ENCODE results near the gene SLC9C2. TPM values are rescaled to one million over a fixed set of nuclear protein-coding genes. Genes with fewer than 3 reads are reported as not detected.

The SLC9C2 gene
- total RNA-seq, 3 donors from 2014 or later (not counting 1 experiment from before 2014, with no cell fraction given) = not detected

- no peak for ATAC-seq
- DNase-seq = no peak
- no peaks in the 10 kb centered on the region for H3K36me3 ChIP-seq (ENCODE audit: control insufficient read depth, insufficient read depth, low read length)
- Mint-ChIP-seq H3K27ac (no peak overlapping the region), H3K4me1 (no peaks in the 10 kb centered on the region), H3K9me3 (peaks cover 4 to 5% of the 10 kb centered on the region in 2 donors), H3K27me3 (ENCODE audit: low read depth in 2 of 2) (peaks cover 7 to 15% of the 10 kb centered on the region in 2 donors), H3K4me3 (no peak overlapping the region), H3K36me3 (peaks cover 12% of the 10 kb centered on the region)
- H3K4me1 ChIP-seq (ENCODE audit: control insufficient read depth, insufficient read depth, low read length) = no peaks in the 10 kb centered on the region
- WGBS (ENCODE audit: insufficient coverage) = 78% methylated on average over 1 of the region's 1 CpG
- H3K9me3 ChIP-seq (ENCODE audit: control insufficient read depth, insufficient read depth, low read length) = no peaks in the 10 kb centered on the region
- TF ChIP-seq, protein P1, sequence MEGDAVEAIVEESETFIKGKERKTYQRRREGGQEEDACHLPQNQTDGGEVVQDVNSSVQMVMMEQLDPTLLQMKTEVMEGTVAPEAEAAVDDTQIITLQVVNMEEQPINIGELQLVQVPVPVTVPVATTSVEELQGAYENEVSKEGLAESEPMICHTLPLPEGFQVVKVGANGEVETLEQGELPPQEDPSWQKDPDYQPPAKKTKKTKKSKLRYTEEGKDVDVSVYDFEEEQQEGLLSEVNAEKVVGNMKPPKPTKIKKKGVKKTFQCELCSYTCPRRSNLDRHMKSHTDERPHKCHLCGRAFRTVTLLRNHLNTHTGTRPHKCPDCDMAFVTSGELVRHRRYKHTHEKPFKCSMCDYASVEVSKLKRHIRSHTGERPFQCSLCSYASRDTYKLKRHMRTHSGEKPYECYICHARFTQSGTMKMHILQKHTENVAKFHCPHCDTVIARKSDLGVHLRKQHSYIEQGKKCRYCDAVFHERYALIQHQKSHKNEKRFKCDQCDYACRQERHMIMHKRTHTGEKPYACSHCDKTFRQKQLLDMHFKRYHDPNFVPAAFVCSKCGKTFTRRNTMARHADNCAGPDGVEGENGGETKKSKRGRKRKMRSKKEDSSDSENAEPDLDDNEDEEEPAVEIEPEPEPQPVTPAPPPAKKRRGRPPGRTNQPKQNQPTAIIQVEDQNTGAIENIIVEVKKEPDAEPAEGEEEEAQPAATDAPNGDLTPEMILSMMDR (IDR thresholded peaks at IDR 0.05) = no peak
- H3K27ac ChIP-seq (ENCODE audit: low read length) = no peak overlapping the region
- intact Hi-C loops (cut with micrococcal nuclease) = no loop called here
- no peaks in the 10 kb centered on the region for H3K27me3 ChIP-seq (ENCODE audit: control insufficient read depth, insufficient read depth, low read length)
- H3K4me3 ChIP-seq (ENCODE audit: low read length) = no peak overlapping the region
Measured at GRCh38 chr1:173509797-173510196, 93.1 kb downstream of the SLC9C2 start.

DNA sequence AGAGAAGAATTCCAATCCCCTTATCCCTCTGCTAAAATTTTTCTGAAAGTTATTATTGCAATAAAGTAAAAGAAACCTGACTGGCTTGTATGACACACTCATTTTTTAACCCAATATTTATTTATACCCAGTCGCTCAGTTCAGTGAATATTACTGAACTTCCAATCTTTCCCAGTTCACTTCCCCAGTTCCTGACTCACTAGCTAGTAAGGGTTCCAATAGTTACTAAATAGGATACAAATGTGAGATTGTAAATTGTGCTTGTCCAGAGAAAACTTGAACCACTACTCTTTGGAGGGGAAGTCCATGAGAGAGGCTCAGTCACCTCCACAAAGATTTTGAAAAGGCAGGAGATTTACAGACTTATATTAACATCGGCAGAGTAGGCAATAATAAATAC, 94.3 kb downstream of the SLC9C2 start:
- H3K9me3 Mint-ChIP-seq = peaks cover 2% of the 10 kb centered on the region in 2 donors
- H3K36me3 Mint-ChIP-seq = peaks cover 3% of the 10 kb centered on the region

GRCh38 chr1:173507847-173508209, 95.0 kb downstream of the SLC9C2 start:
- H3K4me3 ChIP-seq (ENCODE audit: low read length) = no peak overlapping the region
- no peaks in the 10 kb centered on the region for H3K4me1 ChIP-seq (ENCODE audit: control insufficient read depth, insufficient read depth, low read length)

More for the DNA sequence above, 94.3 kb downstream of the SLC9C2 start:
- Histone ChIP-seq H3K4me3 (ENCODE audit: low read length) (no peak overlapping the region), H3K27me3 (ENCODE audit: control insufficient read depth, insufficient read depth, low read length) (no peaks in the 10 kb centered on the region), H3K36me3 (ENCODE audit: control insufficient read depth, insufficient read depth, low read length) (no peaks in the 10 kb centered on the region), H3K9me3 (ENCODE audit: control insufficient read depth, insufficient read depth, low read length) (no peaks in the 10 kb centered on the region), H3K4me1 (ENCODE audit: control insufficient read depth, insufficient read depth, low read length) (no peaks in the 10 kb centered on the region), H3K27ac (ENCODE audit: low read length) (no peak overlapping the region)
- TF ChIP-seq, protein P1 (IDR thresholded peaks at IDR 0.05) = no peak
- DNase-seq (no peak), ATAC-seq (no peak)
- Mint-ChIP-seq H3K27ac (no peak overlapping the region), H3K4me3 (no peak overlapping the region), H3K27me3 (ENCODE audit: low read depth in 2 of 2) (peaks cover 3 to 5% of the 10 kb centered on the region in 2 donors), H3K4me1 (no peaks in the 10 kb centered on the region)
- WGBS (ENCODE audit: insufficient coverage) = 100% methylated on average over 2 of the region's 2 CpGs
- intact Hi-C loops (cut with micrococcal nuclease) = no loop called here

More at GRCh38 chr1:173507847-173508209, 95.0 kb downstream of the SLC9C2 start:
- no peaks in the 10 kb centered on the region for H3K9me3 Mint-ChIP-seq
- TF ChIP-seq, protein P1 (IDR thresholded peaks at IDR 0.05) = no peak
- Histone ChIP-seq H3K9me3 (ENCODE audit: control insufficient read depth, insufficient read depth, low read length) (no peaks in the 10 kb centered on the region), H3K36me3 (ENCODE audit: control insufficient read depth, insufficient read depth, low read length) (no peaks in the 10 kb centered on the region), H3K27ac (ENCODE audit: low read length) (no peak overlapping the region), H3K27me3 (ENCODE audit: control insufficient read depth, insufficient read depth, low read length) (no peaks in the 10 kb centered on the region)
- H3K4me1 Mint-ChIP-seq = no peaks in the 10 kb centered on the region
- DNase-seq (no peak), ATAC-seq (no peak)
- intact Hi-C loops (cut with micrococcal nuclease) = no loop called here
- no peaks in the 10 kb centered on the region for H3K27me3 Mint-ChIP-seq (ENCODE audit: low read depth in 2 of 2)
- H3K4me3 Mint-ChIP-seq = no peak overlapping the region
- WGBS (ENCODE audit: insufficient coverage) = 91% methylated on average over 3 of the region's 3 CpGs
- no peak overlapping the region for H3K27ac Mint-ChIP-seq
- no peaks in the 10 kb centered on the region for H3K36me3 Mint-ChIP-seq

Data from natural killer cell (primary cell).